Epithelial cell of proximal tubule (primary cell): ENCODE measurements around the gene PGM2. TPM values are rescaled to one million over a fixed set of nuclear protein-coding genes. Genes with fewer than 3 reads are reported as not detected.

Experiments used
- DNase-seq: peaks from one replicate; pipeline ENCODE4 v3.0.0-alpha.2; 2011; ENCODE audit warnings: low read depth
- H3K4me3 ChIP-seq: 2 replicates; pipeline ENCODE4 v1.5.1; 2011; ENCODE audit warnings: low read depth, mild to moderate bottlenecking, low read length
- CTCF ChIP-seq: conservative IDR thresholded peaks from 2 replicates; pipeline ENCODE4 v1.5.1; 2012; ENCODE audit warnings: low read depth, mild to moderate bottlenecking, low read length
- total RNA-seq: library from RNA; depleted of rRNA; stranded (reverse); fragments of >200 nt; gene quantifications from 2 replicates; pipeline ENCODE4 v1.2.3, GENCODE V29; 2015

PGM2 gene
- total RNA-seq, 1 donor from 2014 or later = 27.4 TPM

- no peak for TF ChIP-seq CTCF
- no peak for DNase-seq
- H3K4me3 ChIP-seq = no peak overlapping the region
Measured at GRCh38 chr4:37896206-37896860, 69.8 kb downstream of the PGM2 start.

- no peak for DNase-seq
- no peak for TF ChIP-seq CTCF
Measured at GRCh38 chr4:37902212-37902611, 75.7 kb downstream of the PGM2 start.

GRCh38 chr4:37902738-37903693 lies 76.5 kb downstream of the PGM2 start:
- DNase-seq = no peak
- TF ChIP-seq CTCF = no peak
- no peak overlapping the region for H3K4me3 ChIP-seq

More at GRCh38 chr4:37902212-37902611, 75.7 kb downstream of the PGM2 start:
- H3K4me3 ChIP-seq = no peak overlapping the region

DNA sequence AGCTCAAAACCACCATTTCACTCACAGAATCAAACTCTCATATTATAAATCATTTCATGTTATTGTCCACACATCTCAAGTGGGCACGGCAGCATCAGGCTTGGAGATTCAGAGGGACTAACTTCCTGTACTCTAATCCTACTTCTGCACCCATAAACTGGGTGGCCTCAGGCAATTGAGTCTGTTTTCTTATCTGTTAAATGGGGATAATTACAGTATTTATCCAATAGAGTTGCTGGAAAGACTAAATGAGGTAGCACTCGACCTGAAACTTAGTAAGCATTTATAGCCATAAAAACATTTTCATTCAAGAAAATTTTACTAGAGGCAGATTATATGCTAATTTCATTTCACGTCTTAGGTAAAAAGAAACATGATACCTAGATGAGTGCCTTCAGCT lies 77.4 kb downstream of the PGM2 start:
- DNase-seq = no peak
- no peak overlapping the region for H3K4me3 ChIP-seq

GRCh38 chr4:37904824-37905223 lies 78.3 kb downstream of the PGM2 start:
- TF ChIP-seq CTCF = no peak
- H3K4me3 ChIP-seq = no peak overlapping the region
- DNase-seq = no peak

More for the DNA sequence above, 77.4 kb downstream of the PGM2 start:
- TF ChIP-seq CTCF = no peak

DNA sequence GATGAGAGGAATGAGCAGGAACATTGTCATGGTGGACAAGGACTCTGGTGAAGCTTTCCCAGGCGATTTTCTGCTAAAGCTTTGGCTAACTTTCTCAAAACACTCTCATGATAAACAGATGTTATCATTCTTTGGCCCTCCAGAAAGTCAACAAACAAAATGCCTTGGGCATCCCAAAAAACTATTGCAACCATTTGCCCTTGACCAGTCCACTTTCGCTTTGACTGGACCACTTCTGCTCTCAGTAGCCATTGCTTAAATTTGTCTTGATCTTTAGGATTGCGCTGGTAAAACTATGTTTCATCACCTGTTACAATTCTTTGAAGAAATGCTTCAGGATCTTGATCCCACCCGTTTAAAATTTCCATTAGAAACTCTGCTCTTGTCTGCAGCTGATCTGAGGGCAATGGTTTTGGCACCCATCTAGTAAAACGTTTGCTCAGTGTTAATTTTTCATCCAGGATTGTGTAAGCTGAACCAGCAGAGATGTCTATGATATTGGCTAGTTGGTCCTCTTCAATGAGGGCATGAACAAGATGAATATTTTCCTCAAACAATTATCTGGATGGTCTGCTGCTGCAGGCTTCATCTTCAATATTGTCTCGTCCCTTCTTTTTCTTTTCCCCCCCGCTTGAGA lies 79.2 kb downstream of the PGM2 start:
- H3K4me3 ChIP-seq = no peak overlapping the region
- TF ChIP-seq CTCF = no peak
- no peak for DNase-seq
